H9 (cell line): ENCODE results near the gene YPEL1. TPM values are rescaled to one million over a fixed set of nuclear protein-coding genes. Genes with fewer than 3 reads are reported as not detected.

Source experiments
- DNase-seq: peaks from one replicate; pipeline ENCODE4 v3.0.0-alpha.2; 2017
- H2AFZ ChIP-seq: one replicate; pipeline ENCODE4 v1.6.1; 2013; ENCODE audit warnings: mild to moderate bottlenecking, low read length, control low read depth, moderate library complexity
- H2AK5ac ChIP-seq: 2 replicates; pipeline ENCODE4 v1.6.1; 2013; ENCODE audit warnings: low read length, control low read depth, mixed read lengths; ENCODE audit not compliant: insufficient read length
- H2BK120ac ChIP-seq: one replicate; pipeline ENCODE4 v1.6.1; 2013; ENCODE audit warnings: low read depth, mild to moderate bottlenecking, low read length, control low read depth, inconsistent platforms; ENCODE audit not compliant: poor library complexity, severe bottlenecking
- H2BK12ac ChIP-seq: 2 replicates; pipeline ENCODE4 v1.6.1; 2013; ENCODE audit warnings: low read length, control low read depth, mixed read lengths, low read depth; ENCODE audit not compliant: insufficient read length
- H2BK15ac ChIP-seq: 2 replicates; pipeline ENCODE4 v1.6.1; 2013; ENCODE audit warnings: low read depth, low read length, control low read depth
- H2BK20ac ChIP-seq: one replicate; pipeline ENCODE4 v1.6.1; 2013; ENCODE audit warnings: low read depth, mild to moderate bottlenecking, low read length, control low read depth, inconsistent platforms; ENCODE audit not compliant: poor library complexity, severe bottlenecking
- H2BK5ac ChIP-seq: 2 replicates; pipeline ENCODE4 v1.6.1; 2013; ENCODE audit warnings: low read length, control low read depth, mixed read lengths; ENCODE audit not compliant: insufficient read length
- H3K14ac ChIP-seq: 2 replicates; pipeline ENCODE4 v1.6.1; 2013; ENCODE audit warnings: low read length, control low read depth; ENCODE audit not compliant: insufficient read depth
- H3K18ac ChIP-seq: 2 replicates; pipeline ENCODE4 v1.6.1; 2013; ENCODE audit warnings: low read depth, mild to moderate bottlenecking, mixed read lengths, low read length, control low read depth; ENCODE audit not compliant: insufficient read length
- H3K23ac ChIP-seq: 2 replicates; pipeline ENCODE4 v1.6.1; 2013; ENCODE audit warnings: low read length, control low read depth, mixed read lengths, low read depth; ENCODE audit not compliant: insufficient read length
- H3K23me2 ChIP-seq: 2 replicates; pipeline ENCODE4 v1.6.1; 2013; ENCODE audit warnings: low read depth, mild to moderate bottlenecking, mixed read lengths, low read length, control low read depth; ENCODE audit not compliant: insufficient read length, poor library complexity, severe bottlenecking
- H3K27ac ChIP-seq: 2 replicates; pipeline ENCODE4 v1.5.1; 2013; ENCODE audit warnings: low read length, control low read depth, mixed read lengths, low read depth; ENCODE audit not compliant: insufficient read length
- H3K27me3 ChIP-seq: 2 replicates; pipeline ENCODE4 v1.6.1; 2013; ENCODE audit warnings: low read length, control low read depth, inconsistent platforms; ENCODE audit not compliant: insufficient read depth
- H3K4ac ChIP-seq: 2 replicates; pipeline ENCODE4 v1.6.1; 2013; ENCODE audit warnings: low read depth, mild to moderate bottlenecking, control low read depth, inconsistent platforms, low read length, moderate library complexity
- H3K4me1 ChIP-seq: 2 replicates; pipeline ENCODE4 v1.6.1; 2013; ENCODE audit warnings: low read length, control low read depth, inconsistent platforms; ENCODE audit not compliant: insufficient read depth
- H3K4me2 ChIP-seq: 2 replicates; pipeline ENCODE4 v1.6.1; 2013; ENCODE audit warnings: low read length, control low read depth, mixed read lengths; ENCODE audit not compliant: insufficient read length, insufficient read depth
- H3K56ac ChIP-seq: 2 replicates; pipeline ENCODE4 v1.6.1; 2013; ENCODE audit warnings: low read depth, mild to moderate bottlenecking, mixed read lengths, low read length, control low read depth; ENCODE audit not compliant: insufficient read length
- H3K79me1 ChIP-seq: 2 replicates; pipeline ENCODE4 v1.6.1; 2013; ENCODE audit warnings: low read depth, mild to moderate bottlenecking, moderate library complexity, low read length, control low read depth, inconsistent platforms; ENCODE audit not compliant: insufficient read depth, poor library complexity, severe bottlenecking
- H3K79me2 ChIP-seq: 2 replicates; pipeline ENCODE4 v1.6.1; 2013; ENCODE audit warnings: low read length, control low read depth, inconsistent platforms; ENCODE audit not compliant: insufficient read depth
- H3K9ac ChIP-seq: 2 replicates; pipeline ENCODE4 v1.6.1; 2013; ENCODE audit warnings: low read length, control low read depth, mixed read lengths; ENCODE audit not compliant: insufficient read length; ENCODE audit errors: extremely low read depth
- H3K9me3 ChIP-seq: one replicate; pipeline ENCODE4 v1.6.1; 2013; ENCODE audit warnings: low read depth, low read length, inconsistent platforms; ENCODE audit not compliant: control insufficient read depth
- H3T11ph ChIP-seq: one replicate; pipeline ENCODE4 v1.6.1; 2013; ENCODE audit warnings: mild to moderate bottlenecking, low read length, control low read depth, inconsistent platforms
- H4K20me1 ChIP-seq: one replicate; pipeline ENCODE4 v1.6.1; 2013; ENCODE audit not compliant: control insufficient read depth, insufficient read length, insufficient read depth
- H4K5ac ChIP-seq: 2 replicates; pipeline ENCODE4 v1.6.1; 2013; ENCODE audit warnings: low read depth, mild to moderate bottlenecking, mixed read lengths, low read length, control low read depth; ENCODE audit not compliant: insufficient read length
- H4K8ac ChIP-seq: replicated peaks from 2 replicates; pipeline ENCODE4 v1.6.1; 2013; ENCODE audit warnings: low read length, control low read depth, mixed read lengths, low read depth; ENCODE audit not compliant: insufficient read length
- H4K91ac ChIP-seq: 2 replicates; pipeline ENCODE4 v1.6.1; 2013; ENCODE audit warnings: low read depth, mild to moderate bottlenecking, moderate library complexity, mixed read lengths, low read length, control low read depth; ENCODE audit not compliant: insufficient read length
- H3K27ac Mint-ChIP-seq, 3 experiments: 2 replicates in 2 of 3; 3 replicates in 1 of 3; pipeline ENCODE4 v1.8.0; 2020 to 2021; ENCODE audit warnings: mixed read lengths in 3 of 3, mild to moderate bottlenecking in 1 of 3, moderate library complexity in 1 of 3
- H3K27me3 Mint-ChIP-seq: 2 replicates; pipeline ENCODE4 v1.8.0; 2021; ENCODE audit warnings: low read depth, mild to moderate bottlenecking, moderate library complexity, mixed read lengths
- H3K36me3 Mint-ChIP-seq, 3 experiments: 2 replicates in 2 of 3; 3 replicates in 1 of 3; pipeline ENCODE4 v1.8.0; 2020 to 2021; ENCODE audit warnings: low read depth in 3 of 3, mixed read lengths in 3 of 3; ENCODE audit not compliant: insufficient read depth in 1 of 3
- H3K4me1 Mint-ChIP-seq, 2 experiments: 2 replicates each; pipeline ENCODE4 v1.8.0; 2020; ENCODE audit warnings: mixed read lengths in 2 of 2
- H3K4me3 Mint-ChIP-seq, 2 experiments: 2 replicates in 1 of 2; 3 replicates in 1 of 2; pipeline ENCODE4 v1.8.0; 2020 to 2021; ENCODE audit warnings: mild to moderate bottlenecking in 2 of 2, mixed read lengths in 2 of 2, moderate library complexity in 1 of 2
- H3K9me3 Mint-ChIP-seq, 2 experiments: 2 replicates in 1 of 2; 3 replicates in 1 of 2; pipeline ENCODE4 v1.8.0; 2020; ENCODE audit warnings: mild to moderate bottlenecking in 2 of 2, mixed read lengths in 2 of 2, moderate library complexity in 1 of 2
- CTCF ChIP-seq: fragments of 200-600 bp; sonication (generic); conservative IDR thresholded peaks from 3 replicates; pipeline ENCODE4 v1.8.0; 2021; ENCODE audit warnings: antibody characterized with exemption, mild to moderate bottlenecking
- WGBS: extraction: QIAGEN DNeasy Blood & Tissue Kit; methylation state at CpG from one replicate; pipeline ENCODE4 v1.1.7; 2013; ENCODE audit warnings: missing lambda C conversion rate, low lambda C conversion rate, mixed read lengths; ENCODE audit not compliant: insufficient read length; ENCODE audit errors: extremely low coverage; 5-methylcytosine and 5-hydroxymethylcytosine counted together
- total RNA-seq: library from RNA; stranded (reverse); gene quantifications from 2 replicates; pipeline ENCODE4 v1.2.1, GENCODE V29; 2021

Gene YPEL1
- total RNA-seq, 1 experiment from 2014 or later = 5.4 TPM

GRCh38 chr22:21754523-21754922 lies 18.9 kb upstream of the YPEL1 start:
- H3T11ph ChIP-seq = no peak overlapping the region
- no peaks in the 10 kb centered on the region for H3K9me3 Mint-ChIP-seq
- no peak for TF ChIP-seq CTCF
- H3K79me1 ChIP-seq = no peaks in the 10 kb centered on the region
- H3K4ac ChIP-seq = no peak overlapping the region
- no peak overlapping the region for H2BK5ac ChIP-seq
- H2BK20ac ChIP-seq = no peak overlapping the region
- no peak overlapping the region for H3K27ac ChIP-seq
- H3K23ac ChIP-seq = no peak overlapping the region
- no peak overlapping the region for H4K91ac ChIP-seq
- WGBS = no CpG with 5 or more reads among the region's 7 CpGs
- peaks cover 3 to 20% of the 10 kb centered on the region in 2 experiments; a peak in 3 of 4 replicates for H3K4me1 Mint-ChIP-seq
- H2AK5ac ChIP-seq = no peak overlapping the region
- no peak overlapping the region for H4K8ac ChIP-seq
- no peaks in the 10 kb centered on the region for H3K27me3 ChIP-seq
- no peaks in the 10 kb centered on the region for H3K23me2 ChIP-seq
- H3K4me1 ChIP-seq = no peaks in the 10 kb centered on the region
- H3K4me2 ChIP-seq = no peak overlapping the region
- H2BK15ac ChIP-seq = no peak overlapping the region
- no peaks in the 10 kb centered on the region; the same call in none of the 2 replicates for H3K27me3 Mint-ChIP-seq
- H3K4me3 Mint-ChIP-seq = no peak overlapping the region
- H3K56ac ChIP-seq = no peak overlapping the region
- H2AFZ ChIP-seq = no peak overlapping the region
- H3K79me2 ChIP-seq = no peaks in the 10 kb centered on the region
- H3K36me3 Mint-ChIP-seq = peaks cover 5 to 12% (median 10%) of the 10 kb centered on the region in 3 experiments; a peak in 5 of 7 replicates
- no peak overlapping the region for H2BK12ac ChIP-seq
- H3K9ac ChIP-seq = no peak overlapping the region
- H3K18ac ChIP-seq = no peak overlapping the region
- H3K9me3 ChIP-seq = no peaks in the 10 kb centered on the region
- H4K20me1 ChIP-seq = no peaks in the 10 kb centered on the region
- H3K14ac ChIP-seq = no peak overlapping the region
- H3K27ac Mint-ChIP-seq = no peak overlapping the region; a peak in 2 of 7 replicates
- DNase-seq = no peak
- H4K5ac ChIP-seq = no peak overlapping the region
- no peak overlapping the region for H2BK120ac ChIP-seq
